ENCODE measurements around the gene SCG5.

SCG5 gene

GRCh38 chr15:32692286-32692685 lies 50.8 kb downstream of the SCG5 start:
- DNase-seq: no peak

- DNase-seq: no peak
These were observed 52.9 kb downstream of the SCG5 start for GRCh38 chr15:32694222-32694983.

GRCh38 chr15:32698773-32699390 lies 57.4 kb downstream of the SCG5 start:
- DNase-seq: no peak

- DNase-seq: no peak
These were observed 59.1 kb downstream of the SCG5 start for GRCh38 chr15:32700501-32701150.

- DNase-seq: no peak
These were observed 60.4 kb downstream of the SCG5 start for GRCh38 chr15:32701863-32702262.

- no peak for DNase-seq
These were observed 63.0 kb downstream of the SCG5 start for GRCh38 chr15:32704395-32704981.

- DNase-seq: no peak
These were observed 63.9 kb downstream of the SCG5 start for GRCh38 chr15:32705446-32705845.

GRCh38 chr15:32706704-32707103 lies 65.2 kb downstream of the SCG5 start:
- no peak for DNase-seq

- no peak for DNase-seq
These were observed 65.9 kb downstream of the SCG5 start for GRCh38 chr15:32707436-32707835.

- no peak for DNase-seq
These were observed 68.0 kb downstream of the SCG5 start for GRCh38 chr15:32709295-32710033.

GRCh38 chr15:32715276-32715675 lies 73.8 kb downstream of the SCG5 start:
- DNase-seq: no peak

GRCh38 chr15:32716216-32716914 lies 74.9 kb downstream of the SCG5 start:
- no peak for DNase-seq

- DNase-seq: no peak
These were observed 75.5 kb downstream of the SCG5 start for GRCh38 chr15:32716915-32717425.

GRCh38 chr15:32717426-32718226 lies 76.1 kb downstream of the SCG5 start, which contains the start of gene GREM1:
Gene GREM1, plus strand, starts transcription at chr15:32718004. Its CDS starts 12,687 bp downstream, at chr15:32730691.
- DNase-seq: no peak

- no peak for DNase-seq
These were observed 76.8 kb downstream of the SCG5 start for GRCh38 chr15:32718227-32718820.

- no peak for DNase-seq
These were observed 77.6 kb downstream of the SCG5 start for GRCh38 chr15:32718821-32719716.

- no peak for DNase-seq
These were observed 80.1 kb downstream of the SCG5 start for GRCh38 chr15:32721596-32721995.

GRCh38 chr15:32722136-32722535 lies 80.6 kb downstream of the SCG5 start:
- DNase-seq: no peak

GRCh38 chr15:32723171-32723948 lies 81.8 kb downstream of the SCG5 start:
- DNase-seq: no peak
